8988T (cell line): ENCODE data around the gene TBC1D4.
"Not testable (repeated sequence)": the region's sequence is repeated elsewhere in the genome, so short reads cannot be mapped to it uniquely, and the experiment has no call there.

Experiments used
- DNase-seq: peaks from one replicate; pipeline ENCODE4 v3.0.0; 2011

TBC1D4 gene

DNA sequence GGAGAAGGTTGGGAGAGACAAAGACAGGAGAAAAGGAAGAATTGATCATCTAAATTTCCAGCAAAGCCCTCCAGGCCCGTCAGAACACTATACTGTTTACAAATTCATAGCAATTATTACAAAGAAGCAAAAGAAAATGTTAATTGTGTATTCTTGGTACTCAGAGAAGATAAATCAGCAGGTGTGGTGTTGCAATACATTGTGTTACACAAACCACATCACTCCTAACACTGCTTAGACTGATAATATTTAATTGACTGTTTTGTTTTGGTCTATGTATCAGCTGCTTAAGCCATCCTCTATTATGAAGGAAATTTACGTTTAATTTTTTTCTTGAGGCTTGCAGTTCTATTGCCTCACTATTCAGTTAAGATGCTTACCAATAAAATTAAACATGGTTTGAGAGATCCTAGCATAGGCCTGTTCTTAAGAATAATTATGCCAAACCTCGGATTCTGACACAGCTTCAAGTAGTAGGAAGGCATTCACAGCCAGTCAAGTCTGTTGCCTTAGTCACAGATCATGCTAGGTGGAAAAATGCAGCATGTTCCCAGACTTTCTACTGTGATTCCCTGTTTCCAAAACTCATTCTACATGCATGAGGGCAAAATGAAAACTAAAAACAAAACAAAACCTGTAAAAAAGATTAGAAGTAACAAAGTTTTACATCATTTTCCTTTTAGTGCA, 129.2 kb downstream of the TBC1D4 start:
- no peak for DNase-seq

- DNase-seq, result not testable (repeated sequence)
These were observed 130.4 kb downstream of the TBC1D4 start for GRCh38 chr13:75351538-75351937.

DNA sequence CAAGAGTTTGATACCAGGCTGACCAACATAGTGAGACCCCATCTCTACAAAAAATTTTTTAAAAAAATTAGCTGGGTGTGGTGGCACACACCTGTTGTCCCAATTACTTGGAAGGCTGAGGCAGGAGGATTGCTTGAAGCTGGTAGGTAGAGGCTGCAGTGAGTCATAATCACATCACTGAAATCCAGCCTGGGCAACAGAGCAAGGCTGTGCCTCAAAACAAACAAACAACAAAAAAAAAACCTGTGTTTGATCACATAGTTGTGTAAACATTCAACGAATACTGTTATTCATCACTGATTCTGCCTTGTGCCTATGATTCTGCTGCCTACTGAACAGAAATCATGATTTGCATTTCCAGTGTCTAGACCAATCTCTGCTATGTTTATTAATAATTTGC, 134.0 kb downstream of the TBC1D4 start:
- DNase-seq, result no peak

DNA sequence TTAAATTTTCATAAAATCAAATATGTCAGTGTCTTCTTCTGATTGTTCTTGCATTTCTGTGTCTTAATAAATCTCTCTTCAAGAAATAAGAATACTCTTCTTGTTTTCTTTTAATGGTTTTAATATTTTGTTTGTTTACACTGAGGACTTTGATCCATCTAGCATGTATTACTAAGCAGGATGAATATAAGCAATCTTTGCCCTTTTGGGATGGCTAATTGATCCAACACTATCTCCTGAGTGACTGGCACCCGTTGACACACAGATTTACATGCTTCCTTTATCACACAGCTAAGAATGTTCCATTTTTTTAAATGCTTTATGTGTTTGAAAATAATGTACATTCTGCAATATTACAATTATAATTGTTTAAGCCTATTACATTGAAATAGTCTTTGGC, 134.5 kb downstream of the TBC1D4 start:
- DNase-seq, result no peak

DNA sequence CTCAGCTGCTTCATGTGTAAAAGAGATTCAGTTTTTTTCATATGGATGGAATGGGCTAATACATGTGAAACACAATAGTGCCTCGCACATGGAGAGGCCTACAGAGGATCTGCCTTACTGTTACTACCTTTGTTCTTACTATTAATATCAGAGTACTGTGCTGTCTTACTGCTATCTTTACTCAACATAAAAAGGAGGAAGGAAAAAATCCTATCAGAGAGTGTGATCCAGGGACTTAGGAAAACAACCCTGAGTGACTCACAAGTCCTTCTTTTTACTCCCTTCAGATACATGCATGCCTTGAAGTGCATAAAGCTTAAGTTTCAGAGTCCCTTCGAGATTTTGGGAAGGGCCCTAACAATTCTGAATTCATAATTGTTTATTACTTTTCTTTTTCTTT, 136.8 kb downstream of the TBC1D4 start:
- DNase-seq, result no peak

GRCh38 chr13:75341028-75341427, 140.9 kb downstream of the TBC1D4 start:
- DNase-seq, result no peak

DNA sequence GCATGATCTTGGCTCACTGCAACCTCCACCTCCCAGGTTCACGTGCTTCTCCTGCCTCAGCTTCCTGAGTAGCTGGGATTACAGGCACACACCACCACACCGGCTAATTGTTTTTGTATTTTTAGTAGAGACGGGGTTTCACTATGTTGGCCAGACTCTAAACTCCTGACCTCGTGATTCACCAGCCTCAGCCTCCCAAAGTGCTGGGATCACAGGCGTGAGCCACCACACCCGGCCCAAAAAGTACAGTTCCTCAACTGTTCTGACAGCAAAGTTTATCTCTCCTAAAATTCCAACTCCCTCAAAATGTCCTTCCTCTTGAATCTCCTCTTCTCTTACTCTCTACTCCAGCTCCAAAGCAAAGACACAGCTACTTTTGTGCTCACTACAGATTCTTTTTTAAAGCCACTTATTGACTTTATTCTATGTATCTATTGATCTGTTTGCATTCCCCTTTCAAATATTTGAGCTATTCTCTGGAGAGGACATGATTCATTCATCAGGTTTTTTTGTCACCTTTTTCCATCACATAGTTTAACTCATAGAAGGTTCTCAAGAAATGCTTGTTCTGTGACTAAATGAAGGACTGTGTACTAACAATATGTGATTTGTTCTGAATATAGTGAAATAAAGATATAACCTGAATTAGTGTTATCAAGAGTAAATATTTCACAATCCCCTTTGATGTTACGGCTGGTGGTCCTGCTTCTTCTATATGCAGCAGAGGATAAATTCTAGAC, 142.2 kb downstream of the TBC1D4 start:
- no peak for DNase-seq

DNA sequence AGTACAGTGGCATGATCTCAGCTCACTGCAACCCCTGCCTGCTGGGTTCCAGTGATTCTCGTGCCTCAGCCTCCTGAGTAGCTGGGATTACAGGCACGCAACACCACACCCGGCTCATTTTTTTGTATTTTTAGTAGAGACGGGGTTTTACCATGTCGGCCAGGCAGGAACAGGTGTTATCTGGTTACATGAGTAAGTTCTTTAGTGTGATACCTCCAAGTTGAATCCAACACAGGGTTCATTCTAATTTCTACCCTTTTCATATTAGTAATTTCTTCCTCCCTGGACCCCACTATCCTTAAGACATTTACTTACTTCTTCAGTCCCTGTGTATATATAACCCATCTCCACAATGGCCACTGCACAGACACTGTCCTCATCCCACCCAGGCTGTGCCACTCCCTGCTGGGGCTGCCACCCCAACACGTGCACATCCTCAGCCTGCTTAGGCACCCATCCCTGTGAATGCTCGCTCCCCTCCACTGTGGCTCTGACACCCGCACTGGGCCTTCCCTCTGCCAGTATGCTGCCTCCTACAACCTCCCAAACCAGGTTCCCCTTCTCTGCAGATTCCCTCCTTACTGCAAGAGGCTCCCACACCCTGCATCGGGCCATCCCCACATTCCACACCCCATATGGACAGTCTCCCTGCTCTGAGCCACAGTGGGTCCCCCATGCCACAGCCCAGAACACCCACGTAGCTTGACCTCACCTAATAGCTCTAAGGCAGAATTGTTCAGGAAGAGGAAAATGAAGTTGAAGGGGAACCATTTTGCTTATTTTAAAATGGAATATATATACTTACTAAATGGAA, 147.1 kb downstream of the TBC1D4 start:
- no peak for DNase-seq

GRCh38 chr13:75333103-75333502, 148.9 kb downstream of the TBC1D4 start:
- no peak for DNase-seq

GRCh38 chr13:75331792-75332349, 150.1 kb downstream of the TBC1D4 start:
- DNase-seq, result no peak

DNA sequence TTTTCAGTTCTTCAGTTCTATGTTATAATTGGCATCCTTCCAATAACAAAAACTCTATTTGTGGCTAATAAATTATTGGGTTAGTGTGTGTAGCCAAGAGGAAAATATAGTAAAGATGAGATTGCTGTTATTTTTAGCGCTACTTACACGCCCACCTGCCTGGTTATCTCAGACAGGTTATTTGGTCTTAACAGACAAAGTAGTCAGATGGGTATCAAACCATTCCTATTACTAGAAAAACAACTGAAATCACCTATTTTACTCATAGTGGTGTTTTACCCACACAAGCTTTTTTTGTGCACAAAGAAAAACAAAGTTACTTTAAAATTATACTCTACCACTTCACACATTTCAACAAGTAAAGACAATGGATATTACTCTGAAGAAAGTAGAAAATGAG, 151.2 kb downstream of the TBC1D4 start:
- no peak for DNase-seq

DNA sequence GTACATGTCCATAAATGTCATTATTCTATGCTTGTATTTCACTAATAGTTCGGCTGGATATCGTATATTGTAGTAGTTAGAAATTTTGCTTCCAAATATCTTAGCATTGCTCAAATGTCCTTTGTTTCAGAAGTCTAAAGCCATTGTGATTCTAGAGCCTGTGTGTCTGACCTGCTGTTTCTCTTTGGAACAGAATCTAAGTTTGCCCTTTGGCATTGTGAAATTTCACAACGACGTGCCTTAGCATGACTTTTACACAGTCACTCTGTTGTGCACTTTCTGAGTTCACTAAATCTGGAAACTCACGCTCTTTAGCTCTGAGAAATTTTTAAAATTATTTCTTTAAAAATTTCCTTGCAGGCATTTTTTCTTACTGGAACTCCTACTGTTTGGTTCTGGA, 152.2 kb downstream of the TBC1D4 start:
- no peak for DNase-seq

DNA sequence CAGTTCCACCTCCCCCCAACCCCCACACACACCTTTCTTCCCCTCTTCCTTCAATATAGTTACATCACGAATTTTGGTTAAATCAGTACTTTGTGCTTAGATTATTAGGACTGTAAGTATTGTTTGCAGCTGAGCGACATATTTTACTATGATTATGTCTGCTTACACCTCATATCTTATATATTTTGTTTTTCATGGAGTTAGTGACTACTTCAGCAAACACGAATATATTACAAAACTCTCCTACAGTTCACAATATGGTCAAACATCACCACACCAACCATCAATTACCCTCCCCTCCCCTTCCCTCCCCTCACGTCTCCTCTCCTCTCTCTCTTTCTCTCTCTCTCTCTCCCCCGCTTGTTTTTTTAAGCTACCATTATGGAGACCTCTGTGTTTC, 152.9 kb downstream of the TBC1D4 start:
- no peak for DNase-seq

DNA sequence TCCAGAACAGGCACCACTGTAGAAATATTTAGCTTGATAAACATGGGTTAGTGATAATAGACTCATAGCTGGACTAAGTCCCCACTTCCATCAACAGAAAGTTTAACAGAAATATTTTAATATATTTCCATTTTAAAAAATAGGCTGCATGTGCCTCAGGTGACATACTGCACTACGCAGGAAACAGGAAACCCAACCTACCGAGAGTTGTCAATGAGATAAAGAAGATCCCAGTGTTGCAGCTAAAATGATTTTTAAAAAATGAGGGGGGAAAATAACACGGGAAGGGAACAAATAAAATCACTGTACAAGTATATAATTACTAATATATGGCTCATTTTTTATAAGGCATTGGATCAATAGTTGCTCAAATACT, 154.8 kb downstream of the TBC1D4 start:
- DNase-seq, result no peak

GRCh38 chr13:75326173-75327134, 155.5 kb downstream of the TBC1D4 start:
- DNase-seq, result no peak

- no peak for DNase-seq
These were observed 156.3 kb downstream of the TBC1D4 start for GRCh38 chr13:75325711-75326110.

DNA sequence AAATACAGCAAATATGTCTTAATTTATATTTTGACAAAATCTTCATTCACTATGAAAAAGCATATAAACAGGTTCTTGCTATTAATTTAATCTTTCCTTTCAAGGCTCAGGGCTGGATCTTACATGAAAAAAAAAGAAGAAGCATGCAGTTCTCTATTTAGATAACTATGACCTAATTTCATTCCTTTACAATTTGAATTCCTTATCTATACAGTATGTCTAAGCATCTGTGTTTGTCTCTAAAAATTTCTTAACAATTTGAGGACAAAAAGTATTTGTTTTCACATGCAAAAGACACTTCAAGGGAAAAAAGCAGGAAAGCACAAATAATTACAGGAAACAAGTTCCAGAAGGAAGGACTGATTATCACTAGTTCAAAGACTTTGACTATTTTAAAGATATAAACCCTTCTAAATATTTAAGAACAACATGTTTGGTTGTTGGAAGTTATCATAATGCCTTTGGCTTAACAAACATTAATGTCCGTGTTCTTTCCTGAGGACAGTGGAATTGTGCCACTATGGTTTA, 157.5 kb downstream of the TBC1D4 start:
- no peak for DNase-seq

DNA sequence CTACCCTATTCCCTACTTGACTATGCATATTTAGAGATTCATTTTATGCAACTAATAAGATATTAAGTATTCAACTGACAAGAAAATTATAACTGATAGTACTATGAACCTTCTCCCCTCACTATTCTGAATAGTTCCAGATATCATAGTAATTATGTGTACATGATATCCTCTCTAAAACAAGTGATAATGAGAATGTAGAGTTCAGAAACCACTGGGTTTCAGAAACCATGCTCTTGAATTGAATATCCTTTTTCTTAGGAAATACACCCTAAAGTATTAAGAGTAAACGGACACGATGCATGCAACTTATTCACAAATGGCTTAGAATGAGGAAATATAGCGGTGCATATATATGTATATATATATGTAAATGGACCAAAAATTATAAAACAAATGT, 160.9 kb downstream of the TBC1D4 start:
- DNase-seq, result no peak

DNA sequence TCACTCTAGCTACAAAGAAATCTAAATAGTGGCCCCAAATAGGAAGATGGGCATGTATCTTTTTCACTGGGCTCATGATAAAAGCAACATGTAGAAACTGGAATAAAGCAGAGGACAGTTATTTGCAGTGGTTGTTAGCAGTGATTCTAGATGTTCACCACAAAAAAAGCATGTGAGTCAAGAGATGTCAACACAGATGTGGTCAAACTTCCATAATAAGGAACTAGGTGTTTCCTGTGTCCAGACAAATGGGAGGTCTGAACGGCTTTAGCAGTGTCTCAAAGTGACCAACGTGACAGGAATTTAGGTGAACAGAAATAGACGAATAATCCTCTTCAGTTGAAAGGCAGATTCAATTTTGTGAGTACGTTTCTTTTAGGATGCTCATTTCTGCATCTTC, 162.7 kb downstream of the TBC1D4 start:
- DNase-seq, result no peak

- no peak for DNase-seq
These were observed 163.7 kb downstream of the TBC1D4 start for GRCh38 chr13:75318138-75318833.

DNA sequence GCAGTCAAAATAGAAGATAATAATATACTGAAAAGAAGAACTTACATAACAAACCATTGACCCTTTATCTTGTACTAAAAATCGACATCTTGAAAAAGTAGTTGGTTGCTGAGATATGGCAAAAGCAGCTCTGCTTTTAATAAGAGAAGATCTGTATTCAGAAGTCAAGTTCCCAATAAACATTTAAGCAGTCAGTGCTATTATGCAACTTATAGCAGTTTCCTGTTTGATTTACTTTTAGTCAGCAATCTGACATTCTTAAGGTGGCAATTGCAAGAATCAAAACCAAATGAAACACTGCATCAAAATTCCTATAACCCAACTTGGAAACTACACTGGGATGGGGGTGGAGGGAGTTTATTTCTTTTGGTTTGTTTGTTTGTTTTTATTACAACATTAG, 165.5 kb downstream of the TBC1D4 start:
- DNase-seq, result no peak
